GM10266 (cell line): ENCODE data around the gene CTIF.
"Not testable (repeated sequence)": the region's sequence is repeated elsewhere in the genome, so short reads cannot be mapped to it uniquely, and the experiment has no call there.

Experiments used
- DNase-seq: peaks from one replicate; pipeline ENCODE4 v3.0.0; 2012; ENCODE audit errors: extremely low spot score
- CTCF ChIP-seq: IDR thresholded peaks from 2 replicates; pipeline ENCODE4 v1.5.1; 2012; ENCODE audit warnings: mild to moderate bottlenecking, low read depth; ENCODE audit not compliant: control insufficient read depth, insufficient read depth; ENCODE audit errors: missing control alignments

Gene CTIF

GRCh38 chr18:48642503-48642902, 103.7 kb downstream of the CTIF start:
- TF ChIP-seq CTCF, result no peak
- no peak for DNase-seq

DNA sequence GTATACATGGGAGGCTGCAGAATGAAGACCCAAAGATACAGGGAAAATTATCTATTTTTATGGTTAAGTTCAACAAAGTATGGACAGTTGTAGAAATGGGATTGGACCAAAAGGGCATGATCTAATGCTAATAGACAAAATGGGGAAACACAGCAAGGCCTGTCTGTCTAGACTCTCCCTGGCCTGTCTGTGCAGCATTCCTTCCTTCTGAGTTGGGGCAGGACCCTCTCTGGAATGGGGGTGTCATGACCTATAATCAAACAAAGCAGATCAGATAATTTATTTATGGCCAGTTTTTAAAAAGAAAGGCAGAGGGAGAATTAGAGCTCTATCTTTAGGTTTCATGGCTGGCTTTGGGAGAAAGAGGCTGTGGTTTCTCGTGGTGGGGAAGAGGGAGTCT, 104.4 kb downstream of the CTIF start:
- no peak for DNase-seq
- TF ChIP-seq CTCF, result no peak

GRCh38 chr18:48644029-48644428, 105.2 kb downstream of the CTIF start:
- DNase-seq, result no peak
- TF ChIP-seq CTCF, result no peak

- no peak for TF ChIP-seq CTCF
- DNase-seq, result no peak
Observed at GRCh38 chr18:48645427-48646002, 106.7 kb downstream of the CTIF start.

GRCh38 chr18:48646976-48647375, 108.1 kb downstream of the CTIF start:
- no peak for TF ChIP-seq CTCF
- DNase-seq, result no peak

- DNase-seq, result no peak
Observed at GRCh38 chr18:48649231-48649630, 110.4 kb downstream of the CTIF start.

DNA sequence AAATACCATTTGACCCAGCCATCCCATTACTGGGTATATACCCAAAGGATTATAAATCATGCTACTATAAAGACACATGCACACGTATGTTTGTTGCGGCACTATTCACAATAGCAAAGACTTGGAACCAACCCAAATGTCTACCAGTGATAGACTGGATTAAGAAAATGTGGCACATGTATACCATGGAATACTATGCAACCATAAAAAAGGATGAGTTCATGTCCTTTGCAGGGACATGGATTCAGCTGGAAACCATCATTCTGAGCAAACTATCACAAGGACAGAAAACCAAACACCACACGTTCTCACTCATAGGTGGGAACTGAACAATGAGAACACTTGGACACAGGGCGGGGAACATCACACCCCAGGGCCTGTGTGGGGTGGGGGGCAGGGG, 115.8 kb downstream of the CTIF start:
- DNase-seq, result not testable (repeated sequence)

More at GRCh38 chr18:48649231-48649630, 110.4 kb downstream of the CTIF start:
- TF ChIP-seq CTCF, result no peak

- DNase-seq, result no peak
- TF ChIP-seq CTCF, result no peak
Observed at GRCh38 chr18:48655508-48655907, 116.7 kb downstream of the CTIF start.
